IMR-90 (cell line): ENCODE results near the gene VTN.

Source experiments
- CTCF ChIP-seq: conservative IDR thresholded peaks from 2 replicates; pipeline ENCODE4 v1.5.1; 2012; ENCODE audit warnings: mild to moderate bottlenecking, low read depth, low read length, improper control_type of control experiment
- MXI1 ChIP-seq: IDR thresholded peaks from 2 replicates; pipeline ENCODE4 v1.6.1; 2012; ENCODE audit warnings: low read depth, mild to moderate bottlenecking, low read length, moderate library complexity, borderline replicate concordance
- NFE2L2 ChIP-seq: fragments of 150-350 bp; IDR thresholded peaks from 2 replicates; pipeline ENCODE4 v1.6.1; 2016; ENCODE audit warnings: low read depth, mild to moderate bottlenecking, low read length
- POLR2A ChIP-seq: IDR thresholded peaks from 2 replicates; pipeline ENCODE4 v1.6.1; 2012; ENCODE audit warnings: mild to moderate bottlenecking, low read depth, low read length
- RAD21 ChIP-seq: IDR thresholded peaks from 2 replicates; pipeline ENCODE4 v1.6.1; 2012; ENCODE audit warnings: low read length, improper control_type of control experiment
- RFX5 ChIP-seq: IDR thresholded peaks from 2 replicates; pipeline ENCODE4 v1.8.0; 2012; ENCODE audit warnings: low read depth, mild to moderate bottlenecking, low read length, moderate library complexity
- SMC3 ChIP-seq: fragments of 150-350 bp; IDR thresholded peaks from 2 replicates; pipeline ENCODE4 v1.6.1; 2016; ENCODE audit warnings: low read depth, mild to moderate bottlenecking, antibody characterized with exemption, low read length, moderate library complexity

- TF ChIP-seq POLR2A (no peak), SMC3 (no peak), CTCF (no peak), RAD21 (no peak), NFE2L2 (no peak), RFX5 (no peak), MXI1 (no peak)
These were observed 25.3 kb upstream of the VTN start for GRCh38 chr17:28395426-28395825.
